Measurements from ENCODE around the gene XPO6.

Gene XPO6

GRCh38 chr16:28061352-28062101 lies 150.2 kb downstream of the XPO6 start:
- no peak for FAIRE-seq

GRCh38 chr16:28059841-28060575 lies 151.8 kb downstream of the XPO6 start:
- FAIRE-seq: no peak

- FAIRE-seq: no peak
Measured at GRCh38 chr16:28058839-28059589, 152.8 kb downstream of the XPO6 start.

- no peak for FAIRE-seq
Measured at GRCh38 chr16:28057949-28058348, 153.8 kb downstream of the XPO6 start.

GRCh38 chr16:28053461-28053860 lies 158.3 kb downstream of the XPO6 start:
- no peak for FAIRE-seq

GRCh38 chr16:28052274-28053128 lies 159.3 kb downstream of the XPO6 start:
- no peak for FAIRE-seq

GRCh38 chr16:28051486-28051885 lies 160.3 kb downstream of the XPO6 start:
- no peak for FAIRE-seq

Measured in islet of Langerhans (tissue), 1 donor.